HG02571 (cell line): ENCODE results near the gene TNFRSF1B.
"Not testable (repeated sequence)": the region's sequence is repeated elsewhere in the genome, so short reads cannot be mapped to it uniquely, and the experiment has no call there.

ENCODE experiments used
- ATAC-seq: cut with Tn5 transposase; IDR thresholded peaks from one replicate; pipeline ENCODE4 v1.9.1; 2021; ENCODE audit warnings: mild to moderate bottlenecking, moderate library complexity; ENCODE audit not compliant: unreplicated experiment

Gene TNFRSF1B

GRCh38 chr1:12215118-12215961 is 48.5 kb downstream of the TNFRSF1B start:
- no peak for ATAC-seq

GRCh38 chr1:12219800-12220199 is 53.0 kb downstream of the TNFRSF1B start:
- ATAC-seq, result no peak

GRCh38 chr1:12220890-12221289 is 54.1 kb downstream of the TNFRSF1B start:
- ATAC-seq, result no peak

- ATAC-seq, result not testable (repeated sequence)
Observed at GRCh38 chr1:12222700-12223099, 55.9 kb downstream of the TNFRSF1B start.

- not testable (repeated sequence) for ATAC-seq
Observed at GRCh38 chr1:12224092-12224491, 57.3 kb downstream of the TNFRSF1B start.

GRCh38 chr1:12228979-12229378 is 62.2 kb downstream of the TNFRSF1B start:
- no peak for ATAC-seq

- no peak for ATAC-seq
Observed at GRCh38 chr1:12229386-12229834, 62.6 kb downstream of the TNFRSF1B start.

- ATAC-seq, result peak; percentile 77
Observed at GRCh38 chr1:12229835-12230548, 63.2 kb downstream of the TNFRSF1B start, which contains the start of gene VPS13D. TSS of gene VPS13D (plus strand) at chr1:12230030. CDS start at chr1:12234267, 4,237 bp downstream.

- ATAC-seq, result no peak
Observed at GRCh38 chr1:12230549-12231275, 63.9 kb downstream of the TNFRSF1B start.

- ATAC-seq, result no peak
Observed at GRCh38 chr1:12231276-12231595, 64.4 kb downstream of the TNFRSF1B start.

- ATAC-seq, result no peak
Observed at GRCh38 chr1:12232221-12232620, 65.4 kb downstream of the TNFRSF1B start.

- no peak for ATAC-seq
Observed at GRCh38 chr1:12244078-12244477, 77.3 kb downstream of the TNFRSF1B start.

GRCh38 chr1:12244585-12244984 is 77.8 kb downstream of the TNFRSF1B start:
- ATAC-seq, result no peak

- ATAC-seq, result no peak
Observed at GRCh38 chr1:12245116-12245515, 78.3 kb downstream of the TNFRSF1B start.

- no peak for ATAC-seq
Observed at GRCh38 chr1:12245733-12246132, 78.9 kb downstream of the TNFRSF1B start.

GRCh38 chr1:12246584-12246983 is 79.8 kb downstream of the TNFRSF1B start:
- no peak for ATAC-seq

- ATAC-seq, result no peak
Observed at GRCh38 chr1:12249181-12249580, 82.4 kb downstream of the TNFRSF1B start.

- no peak for ATAC-seq
Observed at GRCh38 chr1:12249748-12250147, 83.0 kb downstream of the TNFRSF1B start.

- no peak for ATAC-seq
Observed at GRCh38 chr1:12251442-12251841, 84.7 kb downstream of the TNFRSF1B start.

- ATAC-seq, result no peak
Observed at GRCh38 chr1:12255913-12256312, 89.1 kb downstream of the TNFRSF1B start.

GRCh38 chr1:12258272-12258671 is 91.5 kb downstream of the TNFRSF1B start:
- ATAC-seq, result no peak
